SU-DHL-6 (cell line): Measurements from ENCODE around the gene BCKDK.
"Not testable (repeated sequence)": the region's sequence is repeated elsewhere in the genome, so short reads cannot be mapped to it uniquely, and the experiment has no call there.

Source experiments
- H2AFZ ChIP-seq: fragments of 200-600 bp; sonication (generic); 2 replicates; pipeline ENCODE4 v1.6.1; 2014; ENCODE audit warnings: low read depth, mild to moderate bottlenecking, moderate library complexity, mixed read lengths, antibody characterized with exemption, low read length; ENCODE audit not compliant: severe bottlenecking
- H3F3A ChIP-seq: fragments of 200-600 bp; shearing (Covaris generic); 2 replicates; pipeline ENCODE4 v1.6.0; 2016; ENCODE audit warnings: antibody characterized with exemption, mild to moderate bottlenecking; ENCODE audit not compliant: insufficient read depth
- H3K27ac ChIP-seq: fragments of 200-600 bp; sonication (generic); 2 replicates; pipeline ENCODE4 v1.5.1; 2016; ENCODE audit warnings: low read depth, mild to moderate bottlenecking, low read length, moderate library complexity, mixed read lengths
- H3K27me3 ChIP-seq: fragments of 200-600 bp; sonication (generic), shearing (Covaris generic); 2 replicates; pipeline ENCODE4 v1.6.0; 2014; ENCODE audit warnings: mild to moderate bottlenecking, low read length
- H3K36me3 ChIP-seq: fragments of 200-600 bp; sonication (generic); 2 replicates; pipeline ENCODE4 v1.6.1; 2014; ENCODE audit warnings: mild to moderate bottlenecking, low read length, mixed read lengths
- H3K4me2 ChIP-seq: fragments of 300-600, 200-600 bp; shearing (Covaris generic), sonication (generic); 2 replicates; pipeline ENCODE4 v1.6.0; 2014; ENCODE audit warnings: low read length, low read depth, mild to moderate bottlenecking; ENCODE audit not compliant: poor library complexity, severe bottlenecking
- H3K4me3 ChIP-seq: fragments of 200-600 bp; sonication (generic); 2 replicates; pipeline ENCODE4 v1.5.1; 2014; ENCODE audit warnings: antibody characterized with exemption, low read length, mild to moderate bottlenecking, mixed read lengths; ENCODE audit not compliant: insufficient read depth, poor library complexity, severe bottlenecking
- H3K79me2 ChIP-seq: fragments of 200-600 bp; sonication (generic); 2 replicates; pipeline ENCODE4 v1.6.1; 2014; ENCODE audit warnings: mild to moderate bottlenecking, low read length, moderate library complexity; ENCODE audit not compliant: insufficient read depth
- H3K9ac ChIP-seq: fragments of 200-600 bp; sonication (generic); 2 replicates; pipeline ENCODE4 v1.7.0; 2014; ENCODE audit warnings: mild to moderate bottlenecking, low read length
- H3K9me2 ChIP-seq: fragments of 200-600 bp; sonication (generic); replicated peaks from 2 replicates; pipeline ENCODE4 v1.6.1; 2014; ENCODE audit warnings: low read length; ENCODE audit not compliant: insufficient read depth
- H3K9me3 ChIP-seq: fragments of 200-600 bp; sonication (generic); 2 replicates; pipeline ENCODE4 v1.6.1; 2014; ENCODE audit warnings: low read length, mixed read lengths; ENCODE audit not compliant: insufficient read depth
- H4K20me1 ChIP-seq: fragments of 200-600 bp; sonication (generic); 2 replicates; pipeline ENCODE4 v1.6.1; 2014; ENCODE audit warnings: low read depth, mild to moderate bottlenecking, antibody characterized with exemption, low read length, moderate library complexity, mixed read lengths
- EZH2phosphoT487 ChIP-seq: fragments of 200-600 bp; sonication (generic), shearing (Covaris generic); conservative IDR thresholded peaks from 2 replicates; pipeline ENCODE4 v1.6.1; 2018; ENCODE audit warnings: mild to moderate bottlenecking, antibody characterized with exemption, low read length, moderate library complexity, mixed read lengths
- TF ChIP-seq, protein P1 (sequence below): fragments of 200-600 bp; sonication (generic); IDR thresholded peaks from one replicate; pipeline ENCODE4 v1.5.1; 2017; ENCODE audit warnings: antibody characterized with exemption, mild to moderate bottlenecking, low read length, moderate library complexity; ENCODE audit not compliant: insufficient read depth, poor library complexity, severe bottlenecking

The BCKDK gene

DNA sequence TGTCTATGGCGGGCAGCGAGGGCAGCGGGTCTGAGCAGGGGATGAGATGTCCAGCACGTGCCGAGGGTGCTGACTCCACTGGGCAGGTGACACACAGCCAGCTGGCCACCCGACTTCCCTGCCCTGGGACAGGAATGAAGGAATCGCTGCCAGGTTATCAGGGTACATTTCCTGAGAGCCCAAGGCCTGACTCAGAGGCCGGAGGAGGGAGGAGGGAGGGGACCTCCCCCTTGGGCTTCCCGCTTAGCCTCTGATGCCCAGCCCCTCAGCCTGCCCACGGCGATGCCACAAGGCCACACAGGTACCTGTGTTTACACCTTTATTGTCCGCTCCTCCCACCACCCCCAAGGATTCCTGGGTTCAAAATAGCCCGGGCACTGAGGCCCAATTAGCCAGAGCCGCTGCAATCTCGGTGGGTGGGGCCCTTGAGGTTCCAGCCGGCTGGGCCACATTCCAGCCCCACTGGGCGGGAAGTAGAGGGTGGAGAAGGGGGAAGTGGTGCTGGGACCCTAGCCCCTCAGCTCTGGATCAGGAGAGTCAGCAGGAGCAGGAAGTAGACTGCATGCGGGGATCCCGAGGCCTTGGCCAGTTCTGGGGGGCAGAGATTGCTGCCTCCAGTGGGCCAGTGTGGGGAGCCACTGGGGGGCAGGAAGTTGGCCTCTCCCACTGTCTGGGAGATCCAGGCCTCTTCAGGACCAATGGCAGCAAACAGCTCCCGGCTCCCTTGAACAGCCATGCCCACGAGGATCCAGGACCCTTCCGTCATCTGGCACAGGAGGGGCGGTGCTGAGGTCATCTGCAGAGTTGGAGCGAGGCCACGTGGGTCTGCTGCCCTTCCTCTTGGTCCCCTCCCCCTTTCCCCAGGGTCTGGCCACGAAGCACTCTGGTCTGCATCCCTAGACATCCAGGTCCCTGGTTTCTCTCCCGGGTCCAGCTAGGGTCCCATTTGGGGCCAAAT lies 30.7 kb downstream of the BCKDK start:
- Histone ChIP-seq H3K4me3 (no peak overlapping the region), H2AFZ (no peak overlapping the region), H3K79me2 (no peaks in the 10 kb centered on the region), H3K9ac (no peak overlapping the region), H3K27ac (no peak overlapping the region), H3K4me2 (no peak overlapping the region), H4K20me1 (no peaks in the 10 kb centered on the region), H3K36me3 (no peaks in the 10 kb centered on the region), H3K27me3 (no peaks in the 10 kb centered on the region), H3K9me2 (no peaks in the 10 kb centered on the region), H3K9me3 (no peaks in the 10 kb centered on the region), H3F3A (no peaks in the 10 kb centered on the region)
- no peak for TF ChIP-seq EZH2phosphoT487

DNA sequence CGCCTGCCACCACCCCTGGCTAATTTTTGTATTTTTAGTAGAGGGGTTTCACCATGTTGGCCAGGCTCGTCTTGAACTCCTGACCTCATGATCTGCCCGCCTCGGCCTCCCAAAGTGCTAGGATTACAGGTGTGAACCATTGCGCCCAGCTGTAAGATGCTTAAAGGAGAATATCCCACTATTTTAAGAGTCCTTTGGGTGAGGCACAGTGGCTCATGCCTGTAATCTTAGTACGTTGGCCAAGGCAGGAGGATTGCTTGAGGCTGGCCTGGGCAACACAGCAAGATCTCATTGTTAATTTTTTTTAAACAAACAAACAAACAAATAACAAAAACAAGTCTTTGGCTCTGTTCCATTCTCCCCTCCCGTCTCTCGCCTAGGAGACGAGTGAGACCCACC lies 32.9 kb downstream of the BCKDK start:
- H3K27me3 ChIP-seq, H2AFZ ChIP-seq, H3F3A ChIP-seq, H3K9me3 ChIP-seq, H3K79me2 ChIP-seq, H3K4me2 ChIP-seq, H3K9me2 ChIP-seq, H3K9ac ChIP-seq, H3K36me3 ChIP-seq, H4K20me1 ChIP-seq, H3K27ac ChIP-seq, H3K4me3 ChIP-seq: not testable (repeated sequence)

DNA sequence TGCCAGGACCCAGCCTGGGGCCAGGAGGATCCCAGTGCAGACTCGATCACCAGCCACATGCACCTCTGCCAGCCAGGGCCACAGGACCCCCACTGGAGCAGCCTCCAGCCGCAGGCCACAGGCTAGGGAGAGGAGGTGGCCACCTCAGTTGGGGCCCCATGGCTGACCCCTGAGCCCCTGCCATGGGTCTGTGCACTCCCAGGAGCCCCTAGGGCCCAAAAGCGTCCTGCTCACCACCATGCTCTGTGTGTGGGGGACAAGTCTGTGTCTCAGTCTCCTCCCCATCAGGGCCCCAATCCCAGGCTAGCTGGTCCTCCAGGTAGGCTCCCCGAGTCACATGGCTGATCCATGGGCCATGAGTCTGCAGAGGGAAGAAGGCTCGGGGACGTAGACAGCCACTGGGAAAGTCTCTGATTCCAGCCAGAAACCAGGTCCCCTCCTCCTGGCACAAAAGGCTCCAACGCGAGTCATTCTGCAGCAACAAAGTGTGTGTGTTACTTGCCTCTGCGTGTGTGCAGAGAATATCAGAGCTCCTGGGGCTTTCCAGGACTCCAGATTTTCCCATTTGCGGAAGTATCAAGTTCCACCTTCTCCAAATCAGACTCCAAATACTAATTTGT lies 33.4 kb downstream of the BCKDK start:
- H3K9ac ChIP-seq = peak overlapping the region; percentile 45
- peak overlapping the region; percentile 54 for H3K4me2 ChIP-seq
- no peaks in the 10 kb centered on the region for H3K9me2 ChIP-seq
- H3K4me3 ChIP-seq = no peak overlapping the region
- H2AFZ ChIP-seq = peak overlapping the region; percentile 83
- no peaks in the 10 kb centered on the region for H3K36me3 ChIP-seq
- H3K27me3 ChIP-seq = no peaks in the 10 kb centered on the region
- no peaks in the 10 kb centered on the region for H3K79me2 ChIP-seq
- no peaks in the 10 kb centered on the region for H4K20me1 ChIP-seq
- H3F3A ChIP-seq = no peaks in the 10 kb centered on the region
- peak overlapping the region; percentile 14; the same call in 1 of the 2 replicates for H3K27ac ChIP-seq
- H3K9me3 ChIP-seq = no peaks in the 10 kb centered on the region
- TF ChIP-seq, protein P1, sequence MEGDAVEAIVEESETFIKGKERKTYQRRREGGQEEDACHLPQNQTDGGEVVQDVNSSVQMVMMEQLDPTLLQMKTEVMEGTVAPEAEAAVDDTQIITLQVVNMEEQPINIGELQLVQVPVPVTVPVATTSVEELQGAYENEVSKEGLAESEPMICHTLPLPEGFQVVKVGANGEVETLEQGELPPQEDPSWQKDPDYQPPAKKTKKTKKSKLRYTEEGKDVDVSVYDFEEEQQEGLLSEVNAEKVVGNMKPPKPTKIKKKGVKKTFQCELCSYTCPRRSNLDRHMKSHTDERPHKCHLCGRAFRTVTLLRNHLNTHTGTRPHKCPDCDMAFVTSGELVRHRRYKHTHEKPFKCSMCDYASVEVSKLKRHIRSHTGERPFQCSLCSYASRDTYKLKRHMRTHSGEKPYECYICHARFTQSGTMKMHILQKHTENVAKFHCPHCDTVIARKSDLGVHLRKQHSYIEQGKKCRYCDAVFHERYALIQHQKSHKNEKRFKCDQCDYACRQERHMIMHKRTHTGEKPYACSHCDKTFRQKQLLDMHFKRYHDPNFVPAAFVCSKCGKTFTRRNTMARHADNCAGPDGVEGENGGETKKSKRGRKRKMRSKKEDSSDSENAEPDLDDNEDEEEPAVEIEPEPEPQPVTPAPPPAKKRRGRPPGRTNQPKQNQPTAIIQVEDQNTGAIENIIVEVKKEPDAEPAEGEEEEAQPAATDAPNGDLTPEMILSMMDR = no peak
- no peak for TF ChIP-seq EZH2phosphoT487

GRCh38 chr16:31142109-31143010 lies 34.2 kb downstream of the BCKDK start:
- Histone ChIP-seq H3K27me3 (no peaks in the 10 kb centered on the region), H3K36me3 (no peaks in the 10 kb centered on the region), H3F3A (no peaks in the 10 kb centered on the region), H2AFZ (peak overlapping the region; percentile 83), H3K9ac (peak overlapping the region; percentile 62), H3K4me3 (peak overlapping the region; percentile 35), H3K9me2 (no peaks in the 10 kb centered on the region), H3K27ac (peak overlapping the region; percentile 14; the same call in 1 of the 2 replicates), H3K9me3 (no peaks in the 10 kb centered on the region), H4K20me1 (no peaks in the 10 kb centered on the region), H3K79me2 (no peaks in the 10 kb centered on the region), H3K4me2 (peak overlapping the region; percentile 59)
- TF ChIP-seq, protein P1 = peak; percentile 92
- no peak for TF ChIP-seq EZH2phosphoT487
